Activated naive CD4-positive, alpha-beta T cell treated with anti-CD3 and anti-CD28 coated beads, Interleukin-2, amount 10 ng/mL, durations not matched to agents 5 hours and 36 hours (primary cell): Measurements from ENCODE around the gene HNRNPU. TPM values are rescaled to one million over a fixed set of nuclear protein-coding genes. Genes with fewer than 3 reads are reported as not detected.

ENCODE experiments used
- total RNA-seq, 2 experiments: library from RNA; stranded (reverse); gene quantifications; one replicate each; pipeline ENCODE4 v1.2.3, GENCODE V29; 2021

HNRNPU gene
- total RNA-seq = 100 to 1,000 TPM; 373 to 388 TPM

GRCh38 chr1:244864253-244865027, at the start of gene HNRNPU:
Gene HNRNPU, minus strand, starts transcription at chr1:244864543. Its CDS starts 236 bp downstream, at chr1:244864307.

GRCh38 chr1:244835276-244836134, 28.8 kb downstream of the HNRNPU start, which contains the start of gene COX20:
Gene COX20, plus strand, starts transcription at chr1:244835658. Its CDS starts 57 bp downstream, at chr1:244835715.

Other genes with a start within 250 kb of the HNRNPU start
- gene DESI2, start 211.4 kb downstream of the HNRNPU start, total RNA-seq = 10 to 100 TPM; 28.8 to 28.9 TPM
- 10 to 100 TPM; 25.2 to 26.8 TPM for gene COX20, start 28.9 kb downstream of the HNRNPU start, total RNA-seq